GM23248 (cell line): ENCODE measurements around the gene C8G. TPM values are rescaled to one million over a fixed set of nuclear protein-coding genes. Genes with fewer than 3 reads are reported as not detected.

Experiments used
- DNase-seq: peaks from one replicate; pipeline ENCODE4 v3.0.0-alpha.2; 2015
- H2AFZ ChIP-seq: fragments of 200-600 bp; sonication (generic); 2 replicates; pipeline ENCODE4 v1.6.1; 2016; ENCODE audit warnings: antibody characterized with exemption
- H3F3A ChIP-seq: fragments of 200-600 bp; sonication (generic); 2 replicates; pipeline ENCODE4 v1.6.1; 2016; ENCODE audit warnings: mild to moderate bottlenecking, antibody characterized with exemption, mixed run types; ENCODE audit not compliant: insufficient read depth
- H3K27ac ChIP-seq: fragments of 200-600 bp; sonication (generic); 2 replicates; pipeline ENCODE4 v1.5.1; 2016; ENCODE audit warnings: mild to moderate bottlenecking
- H3K27me3 ChIP-seq: fragments of 200-600 bp; sonication (generic); replicated peaks from 2 replicates; pipeline ENCODE4 v1.6.1; 2016; ENCODE audit warnings: mild to moderate bottlenecking; ENCODE audit not compliant: insufficient read depth
- H3K36me3 ChIP-seq: fragments of 200-600 bp; sonication (generic); 2 replicates; pipeline ENCODE4 v1.6.1; 2016; ENCODE audit warnings: low read depth, mild to moderate bottlenecking
- H3K4me1 ChIP-seq: fragments of 200-600 bp; sonication (generic); 2 replicates; pipeline ENCODE4 v1.6.1; 2016; ENCODE audit warnings: mild to moderate bottlenecking; ENCODE audit not compliant: insufficient read depth
- H3K4me2 ChIP-seq: fragments of 200-600 bp; sonication (generic); one replicate; pipeline ENCODE4 v1.6.1; 2016; ENCODE audit warnings: mild to moderate bottlenecking; ENCODE audit not compliant: unreplicated experiment
- H3K4me3 ChIP-seq: fragments of 200-600 bp; sonication (generic); 2 replicates; pipeline ENCODE4 v1.5.1; 2016; ENCODE audit warnings: mild to moderate bottlenecking
- H3K79me2 ChIP-seq: fragments of 200-600 bp; sonication (generic); 2 replicates; pipeline ENCODE4 v1.6.1; 2016; ENCODE audit warnings: mild to moderate bottlenecking; ENCODE audit not compliant: insufficient read depth
- H3K9ac ChIP-seq: fragments of 200-600 bp; sonication (generic); 2 replicates; pipeline ENCODE4 v1.6.1; 2016; ENCODE audit warnings: mild to moderate bottlenecking
- H3K9me2 ChIP-seq: fragments of 200-600 bp; sonication (generic); 2 replicates; pipeline ENCODE4 v1.6.1; 2016; ENCODE audit warnings: mixed run types, mild to moderate bottlenecking, moderate library complexity; ENCODE audit not compliant: insufficient read depth
- H3K9me3 ChIP-seq: fragments of 200-600 bp; sonication (generic); one replicate; pipeline ENCODE4 v1.6.1; 2017; ENCODE audit warnings: low read depth
- H4K20me1 ChIP-seq: fragments of 200-600 bp; sonication (generic); 2 replicates; pipeline ENCODE4 v1.6.0; 2016; ENCODE audit not compliant: insufficient read depth
- EZH2 ChIP-seq: fragments of 200-600 bp; sonication (generic); IDR thresholded peaks from 2 replicates; pipeline ENCODE4 v1.6.1; 2018; ENCODE audit warnings: antibody characterized with exemption, mild to moderate bottlenecking; ENCODE audit not compliant: insufficient read depth, poor library complexity, severe bottlenecking
- EZH2phosphoT487 ChIP-seq: fragments of 200-600 bp; sonication (generic); IDR thresholded peaks from 2 replicates; pipeline ENCODE4 v1.6.1; 2018; ENCODE audit warnings: antibody characterized with exemption, moderate library complexity, mild to moderate bottlenecking, low read depth; ENCODE audit not compliant: insufficient read depth
- WGBS, 2 experiments: methylation state at CpG; one replicate each; pipeline ENCODE4 v1.1.6; 2015 to 2017; ENCODE audit warnings: low lambda C conversion rate in 2 of 2, low coverage in 1 of 2; ENCODE audit errors: missing lambda C conversion rate in 2 of 2; 5-methylcytosine and 5-hydroxymethylcytosine counted together
- in situ Hi-C: fragments of 300-500 bp; cut with MboI; formaldehyde crosslinking; loops from 2 replicates; pipeline ENCODE4 v1.15.0; 2020
- polyA plus RNA-seq: library from polyadenylated mRNA; unstranded; fragments of >200 nt; fragmentation: Nextera tagmentation; extraction: Ambion mirVana; gene quantifications from 2 replicates; pipeline ENCODE4 v1.2.1, GENCODE V29; 2016
- total RNA-seq: library from RNA; depleted of rRNA; stranded (reverse); fragments of >200 nt; shearing (Covaris generic); gene quantifications from 2 replicates; pipeline ENCODE4 v1.2.3, GENCODE V29; 2014

C8G gene
- total and polyA plus RNA-seq, 2 experiments from 2014 or later, result 0.49 TPM; not detected in 1

DNA sequence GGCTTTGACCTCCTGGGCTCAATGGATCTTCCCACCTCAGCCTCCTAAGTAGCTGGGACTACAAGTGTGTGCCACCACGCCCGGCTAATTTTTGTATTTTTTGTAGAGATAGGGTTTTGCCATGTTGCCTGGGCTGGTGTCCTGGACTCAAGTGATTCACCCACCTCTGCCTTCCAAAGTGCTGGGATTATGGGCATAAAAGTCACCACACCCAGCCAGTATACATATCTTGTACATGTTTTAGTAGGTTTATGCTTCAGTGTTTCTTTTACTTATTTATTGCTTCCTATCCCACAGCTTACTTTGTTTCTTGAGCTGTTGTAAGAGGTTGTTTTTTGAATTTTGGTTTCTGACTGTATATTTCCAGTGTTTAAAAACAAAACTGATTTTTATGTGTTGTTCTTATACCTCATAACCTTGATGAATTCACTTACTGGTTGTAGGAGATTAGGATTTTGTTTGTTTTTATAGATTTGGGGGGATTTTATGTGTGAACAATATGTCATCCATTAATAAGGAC is 13.4 kb upstream of the C8G start:
- Histone ChIP-seq H3K27me3 (no peaks in the 10 kb centered on the region), H3K9me3 (no peaks in the 10 kb centered on the region), H3K9me2 (no peaks in the 10 kb centered on the region), H3F3A (0 out of 2 replicates have a peak, but pooled peaks cover 3% of the 10 kb centered on the region), H3K36me3 (no peaks in the 10 kb centered on the region), H3K27ac (no peak overlapping the region), H3K4me1 (no peaks in the 10 kb centered on the region), H3K4me2 (no peak overlapping the region), H3K4me3 (no peak overlapping the region), H3K9ac (no peak overlapping the region), H4K20me1 (no peaks in the 10 kb centered on the region), H2AFZ (no peak overlapping the region), H3K79me2 (no peaks in the 10 kb centered on the region)
- no peak for DNase-seq
- in situ Hi-C loops, result no loop called here
- WGBS, 2 experiments, result 96 to 100% methylated on average over 2 of the region's 2 CpGs
- TF ChIP-seq EZH2 (no peak), EZH2phosphoT487 (no peak)

DNA sequence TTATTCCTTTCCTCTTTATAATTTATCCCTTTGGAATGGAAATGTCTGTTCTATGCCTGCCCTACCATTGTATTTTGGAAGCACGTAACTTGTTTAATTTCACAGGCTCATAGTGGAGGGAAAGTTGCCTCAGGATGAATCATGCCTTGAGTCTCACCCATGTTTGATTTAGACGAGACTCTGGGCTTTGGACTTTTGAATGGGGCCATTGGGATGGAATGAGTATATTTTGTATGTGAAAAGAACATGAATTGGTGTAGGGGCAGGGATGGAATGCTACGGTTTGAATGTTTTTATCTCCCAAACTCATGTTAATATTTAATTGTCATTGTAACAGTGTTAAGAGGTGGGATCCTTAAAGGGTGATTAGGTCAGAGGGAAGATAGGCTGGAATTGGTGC is 10.8 kb upstream of the C8G start:
- Histone ChIP-seq H3K9me3 (no peaks in the 10 kb centered on the region), H3K9ac (no peak overlapping the region), H3K4me1 (no peaks in the 10 kb centered on the region), H3K36me3 (no peaks in the 10 kb centered on the region), H2AFZ (no peak overlapping the region), H3K9me2 (no peaks in the 10 kb centered on the region), H3K79me2 (no peaks in the 10 kb centered on the region), H3F3A (peaks cover 16% of the 10 kb centered on the region; the same call in 1 of the 2 replicates), H4K20me1 (no peaks in the 10 kb centered on the region), H3K27me3 (no peaks in the 10 kb centered on the region), H3K4me2 (no peak overlapping the region), H3K4me3 (no peak overlapping the region), H3K27ac (no peak overlapping the region)
- 96 to 97% methylated on average over 3 of the region's 3 CpGs for WGBS, 2 experiments
- no peak for DNase-seq
- TF ChIP-seq EZH2, result no peak
- TF ChIP-seq EZH2phosphoT487, result no peak
- in situ Hi-C loops, result no loop called here

DNA sequence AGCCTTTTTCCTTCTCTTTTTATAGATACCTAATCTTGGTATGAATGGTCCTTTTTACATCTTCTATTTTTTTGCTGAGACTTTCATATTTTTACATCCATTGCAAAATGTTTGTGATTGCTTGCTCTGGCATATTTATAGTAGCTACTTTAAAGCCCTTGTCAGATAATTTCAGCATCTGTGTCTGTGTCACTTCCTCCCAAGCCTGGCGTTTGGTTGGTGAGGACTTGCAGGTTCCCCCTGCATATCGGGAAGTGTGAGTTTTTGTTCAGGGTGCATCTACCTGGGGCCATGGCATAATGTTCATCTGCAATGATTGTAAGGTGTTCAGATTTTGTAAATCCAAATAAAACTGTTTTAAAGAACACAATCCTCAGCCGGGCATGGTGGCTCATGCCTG is 9.4 kb upstream of the C8G start:
- Histone ChIP-seq H3K9me2 (no peaks in the 10 kb centered on the region), H3K27me3 (no peaks in the 10 kb centered on the region), H3K79me2 (no peaks in the 10 kb centered on the region; the same call in 1 of the 2 replicates), H4K20me1 (no peaks in the 10 kb centered on the region), H3K4me3 (no peak overlapping the region), H3F3A (peaks cover 16% of the 10 kb centered on the region; the same call in 1 of the 2 replicates), H2AFZ (no peak overlapping the region), H3K36me3 (peaks cover 3% of the 10 kb centered on the region; the same call in 1 of the 2 replicates), H3K4me1 (no peaks in the 10 kb centered on the region), H3K9ac (no peak overlapping the region), H3K4me2 (no peak overlapping the region), H3K27ac (no peak overlapping the region), H3K9me3 (no peaks in the 10 kb centered on the region)
- TF ChIP-seq EZH2 (no peak), EZH2phosphoT487 (no peak)
- in situ Hi-C loops, result no loop called here
- WGBS, 2 experiments, result 71 to 72% methylated on average over 3 of the region's 3 CpGs
- no peak for DNase-seq

DNA sequence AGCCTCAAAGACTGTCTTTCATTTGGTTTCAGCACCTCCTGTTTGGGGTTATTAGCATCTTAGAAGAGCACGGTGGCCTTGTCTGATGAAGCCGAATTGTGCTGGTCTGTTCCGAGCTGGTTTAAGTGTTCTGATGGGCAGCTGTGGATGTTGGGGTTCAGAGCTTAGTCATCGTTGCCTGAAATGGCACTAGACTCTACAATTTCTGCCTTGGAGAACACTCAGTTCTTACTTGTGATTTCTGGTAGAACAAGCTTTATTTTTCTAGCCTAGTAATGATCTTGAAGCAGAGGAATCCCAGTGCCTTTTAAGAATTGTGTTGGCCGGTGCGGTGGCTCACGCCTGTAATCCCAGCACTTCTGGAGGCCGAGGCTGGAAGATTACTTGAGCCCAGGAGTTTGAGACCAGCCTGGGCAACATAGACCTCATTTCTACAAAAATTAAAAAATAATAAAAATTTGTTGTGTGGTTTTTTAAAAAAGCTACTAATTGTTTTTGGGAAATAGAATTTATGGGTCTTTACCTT is 8.3 kb upstream of the C8G start:
- DNase-seq, result no peak
- Histone ChIP-seq H4K20me1 (no peaks in the 10 kb centered on the region), H3K79me2 (peaks cover 7% of the 10 kb centered on the region), H3F3A (peaks cover 16% of the 10 kb centered on the region; the same call in 1 of the 2 replicates), H3K9me3 (no peaks in the 10 kb centered on the region), H3K9me2 (no peaks in the 10 kb centered on the region), H3K27me3 (no peaks in the 10 kb centered on the region), H3K4me1 (no peaks in the 10 kb centered on the region), H3K9ac (no peak overlapping the region), H3K36me3 (peaks cover 11% of the 10 kb centered on the region; the same call in 1 of the 2 replicates), H3K4me2 (no peak overlapping the region), H3K27ac (no peak overlapping the region), H3K4me3 (no peak overlapping the region), H2AFZ (no peak overlapping the region)
- 77 to 89% methylated on average over 8 of the region's 8 CpGs for WGBS, 2 experiments
- TF ChIP-seq EZH2phosphoT487 (no peak), EZH2 (no peak)
- in situ Hi-C loops, result no loop called here
